SK-N-SH (cell line): ENCODE data around the gene CHST2. TPM values are rescaled to one million over a fixed set of nuclear protein-coding genes. Genes with fewer than 3 reads are reported as not detected.

Experiments used
- CTCF ChIA-PET: fragments of 300-600, 350-600 bp; formaldehyde crosslinking; extraction: SDS; loops from one replicate; lab custom pipeline; 2021; lab: Yijun Ruan, JAX
- POLR2A ChIA-PET: fragments of 350-600 bp; sonication (Branson Sonifier 250); formaldehyde crosslinking; extraction: SDS; loops from one replicate; lab custom pipeline; 2020; ENCODE audit warnings: antibody characterized with exemption, inconsistent platforms; lab: Yijun Ruan, JAX
- DNase-seq: peaks from one replicate; pipeline ENCODE4 v3.0.0; 2012
- H2AFZ ChIP-seq: fragments of 200-600 bp; sonication (generic); 2 replicates; pipeline ENCODE4 v1.8.1; 2016; ENCODE audit warnings: antibody characterized with exemption, mild to moderate bottlenecking, low read depth
- H3F3A ChIP-seq: fragments of 200-600 bp; sonication (generic); replicated peaks from 2 replicates; pipeline ENCODE3; 2016; ENCODE audit warnings: antibody characterized with exemption, mild to moderate bottlenecking; ENCODE audit not compliant: insufficient read depth
- H3K27ac ChIP-seq, 2 experiments: fragments of 200-500 bp in 1 of 2; fragments of 200-600 bp in 1 of 2; sonication (Bioruptor generic) in 1 of 2; sonication (generic), shearing (Covaris generic) in 1 of 2; 2 replicates each; pipeline versions ENCODE4 v1.5.1 to v1.6.1; 2014 to 2016; ENCODE audit warnings: low read depth in 2 of 2, inconsistent platforms in 1 of 2, low read length in 1 of 2, mild to moderate bottlenecking in 1 of 2, mixed read lengths in 1 of 2
- H3K27me3 ChIP-seq: fragments of 200-600 bp; sonication (generic), shearing (Covaris generic); 2 replicates; pipeline ENCODE4 v1.6.1; 2016; ENCODE audit warnings: mixed run types; ENCODE audit not compliant: insufficient read depth
- H3K36me3 ChIP-seq, 2 experiments: fragments of 200-500 bp in 1 of 2; fragments of 200-600 bp in 1 of 2; sonication (Bioruptor generic) in 1 of 2; sonication (generic) in 1 of 2; replicated peaks in 1 of 2; 2 replicates each; pipeline versions ENCODE3 to v1.5.1; 2014 to 2016; ENCODE audit warnings: low read length in 1 of 2, mild to moderate bottlenecking in 1 of 2; ENCODE audit not compliant: insufficient read depth in 2 of 2, control insufficient read depth in 1 of 2
- H3K4me1 ChIP-seq, 2 experiments: fragments of 200-500 bp in 1 of 2; fragments of 200-600 bp in 1 of 2; sonication (Bioruptor generic) in 1 of 2; sonication (generic), shearing (Covaris generic) in 1 of 2; 2 replicates each; pipeline versions ENCODE4 v1.5.1 to v1.6.1; 2014 to 2016; ENCODE audit warnings: low read depth in 1 of 2, low read length in 1 of 2, mixed run types in 1 of 2; ENCODE audit not compliant: insufficient read depth in 2 of 2, control insufficient read depth in 1 of 2
- H3K4me2 ChIP-seq: fragments of 200-600 bp; sonication (generic), shearing (Covaris generic); 2 replicates; pipeline ENCODE4 v1.6.1; 2017; ENCODE audit warnings: mixed run types
- H3K4me3 ChIP-seq, 2 experiments: fragments of 200-500 bp in 1 of 2; fragments of 200-600 bp in 1 of 2; sonication (Bioruptor generic) in 1 of 2; sonication (generic), shearing (Covaris generic) in 1 of 2; 2 replicates each; pipeline versions ENCODE4 v1.5.1 to v1.8.1; 2014 to 2016; ENCODE audit warnings: low read depth in 2 of 2, inconsistent platforms in 1 of 2, low read length in 1 of 2, mild to moderate bottlenecking in 1 of 2, mixed read lengths in 1 of 2, moderate library complexity in 1 of 2
- H3K79me2 ChIP-seq: fragments of 200-600 bp; sonication (generic); 2 replicates; pipeline ENCODE4 v1.8.1; 2017; ENCODE audit warnings: mild to moderate bottlenecking; ENCODE audit not compliant: insufficient read depth
- H3K9ac ChIP-seq: fragments of 200-600 bp; sonication (generic); 2 replicates; pipeline ENCODE4 v1.6.1; 2017; ENCODE audit warnings: mixed run types
- H3K9me2 ChIP-seq: fragments of 200-600 bp; sonication (generic); 2 replicates; pipeline ENCODE4 v1.6.1; 2017; ENCODE audit warnings: mixed run types
- H3K9me3 ChIP-seq: fragments of 200-600 bp; sonication (generic); 2 replicates; pipeline ENCODE4 v1.6.1; 2017; ENCODE audit warnings: mixed run types, mild to moderate bottlenecking, moderate library complexity
- H4K20me1 ChIP-seq: fragments of 200-600 bp; sonication (generic); 2 replicates; pipeline ENCODE4 v1.6.1; 2017; ENCODE audit warnings: mild to moderate bottlenecking, mixed run types; ENCODE audit not compliant: insufficient read depth
- CHD2 ChIP-seq: fragments of 150-350 bp; IDR thresholded peaks from 2 replicates; pipeline ENCODE4 v1.6.1; 2018; ENCODE audit warnings: low read length; ENCODE audit not compliant: partially characterized antibody
- CTCF ChIP-seq: fragments of 200-600 bp; sonication (generic); IDR thresholded peaks from 2 replicates; pipeline ENCODE4 v1.6.1; 2017; ENCODE audit warnings: antibody characterized with exemption, mild to moderate bottlenecking, moderate library complexity
- ELF1 ChIP-seq: IDR thresholded peaks from 2 replicates; pipeline ENCODE4 v1.4.0; 2012
- EP300 ChIP-seq, 2 experiments: IDR thresholded peaks; 2 replicates each; pipeline versions ENCODE4 v1.4.0 to v1.6.1; 2012; ENCODE audit warnings: borderline replicate concordance in 1 of 2, low read depth in 1 of 2, low read length in 1 of 2
- FOSL2 ChIP-seq: IDR thresholded peaks from 2 replicates; pipeline ENCODE4 v1.4.0; 2012; ENCODE audit warnings: low read depth, mild to moderate bottlenecking, moderate library complexity, borderline replicate concordance
- FOXJ3 ChIP-seq: sonication (generic); formaldehyde crosslinking; IDR thresholded peaks from 2 replicates; pipeline ENCODE4 v1.5.1; 2020; ENCODE audit warnings: mild to moderate bottlenecking, missing genetic modification reagents
- GATA2 ChIP-seq: sonication (generic); formaldehyde crosslinking; IDR thresholded peaks from 2 replicates; pipeline ENCODE4 v1.5.0; 2020; ENCODE audit warnings: mild to moderate bottlenecking, missing genetic modification reagents
- JUND ChIP-seq: IDR thresholded peaks from 2 replicates; pipeline ENCODE4 v1.4.0; 2012
- MXI1 ChIP-seq: IDR thresholded peaks from 2 replicates; pipeline ENCODE4 v1.6.1; 2012; ENCODE audit warnings: mild to moderate bottlenecking, low read depth, low read length, improper control_type of control experiment
- NFIC ChIP-seq: IDR thresholded peaks from 2 replicates; pipeline ENCODE4 v1.4.0; 2012; ENCODE audit warnings: borderline replicate concordance
- PBX3 ChIP-seq: IDR thresholded peaks from 2 replicates; pipeline ENCODE4; 2012
- POLR2AphosphoS5 ChIP-seq: IDR thresholded peaks from 2 replicates; pipeline ENCODE4 v1.6.1; 2012; ENCODE audit warnings: low read depth, low read length
- RAD21 ChIP-seq: IDR thresholded peaks from 2 replicates; pipeline ENCODE4 v1.6.1; 2012; ENCODE audit warnings: mild to moderate bottlenecking, low read length
- RFX5 ChIP-seq: IDR thresholded peaks from 2 replicates; pipeline ENCODE4 v1.6.1; 2012; ENCODE audit warnings: mild to moderate bottlenecking, improper control_type of control experiment, low read length
- SIN3A ChIP-seq: IDR thresholded peaks from 2 replicates; pipeline ENCODE4 v1.6.1; 2012; ENCODE audit warnings: low read depth, mild to moderate bottlenecking, low read length, moderate library complexity, borderline replicate concordance
- SMC3 ChIP-seq: IDR thresholded peaks from 2 replicates; pipeline ENCODE4 v1.6.1; 2012; ENCODE audit warnings: low read depth, low read length, improper control_type of control experiment
- TCF12 ChIP-seq: IDR thresholded peaks from 2 replicates; pipeline ENCODE4 v1.4.0; 2012
- TEAD4 ChIP-seq: IDR thresholded peaks from 2 replicates; pipeline ENCODE4 v1.4.0; 2012; ENCODE audit warnings: mild to moderate bottlenecking, borderline replicate concordance; ENCODE audit not compliant: insufficient read depth
- USF1 ChIP-seq: IDR thresholded peaks from 2 replicates; pipeline ENCODE4 v1.4.0; 2012; ENCODE audit warnings: low read depth, borderline replicate concordance
- WGBS: methylation state at CpG from one replicate; pipeline ENCODE4 v1.1.6; 2017; ENCODE audit warnings: low lambda C conversion rate; 5-methylcytosine and 5-hydroxymethylcytosine counted together
- polyA plus RNA-seq, 3 experiments: library from polyadenylated mRNA; depleted of rRNA; stranded (reverse); fragments of >200 nt; gene quantifications; 2 replicates each; pipeline ENCODE4 v1.2.3, GENCODE V29; 2012

CHST2 gene
- polyA plus RNA-seq, 1 of the 3 experiments (the other 2 are of a cell fraction), result 1.6 TPM

- no peak overlapping the region for H2AFZ ChIP-seq
- CTCF ChIA-PET, result no interaction called here
- TF ChIP-seq POLR2AphosphoS5 (no peak), MXI1 (no peak), NFIC (no peak), EP300 (IDR thresholded peaks at IDR 0.05; ENCODE audit: borderline replicate concordance in 1 of 2, low read depth in 1 of 2, low read length in 1 of 2) (no peak), TEAD4 (no peak), SIN3A (no peak), CHD2 (no peak), USF1 (no peak), CTCF (no peak), FOSL2 (no peak), PBX3 (no peak), GATA2 (CRISPR knock-in tag) (no peak), TCF12 (no peak), RAD21 (no peak), RFX5 (no peak), FOXJ3 (CRISPR knock-in tag) (no peak), SMC3 (no peak), JUND (no peak), ELF1 (no peak)
- no peaks in the 10 kb centered on the region; a peak in 1 of 4 replicates for H3K4me1 ChIP-seq
- no peaks in the 10 kb centered on the region for H3K36me3 ChIP-seq
- WGBS, result 70% methylated on average over 2 of the region's 3 CpGs
- no peak overlapping the region for H3K27ac ChIP-seq
- H3K9ac ChIP-seq, result no peak overlapping the region
- no peak overlapping the region for H3K4me3 ChIP-seq
- H3K9me3 ChIP-seq, result no peaks in the 10 kb centered on the region
- no peaks in the 10 kb centered on the region for H3F3A ChIP-seq
- H3K79me2 ChIP-seq, result no peaks in the 10 kb centered on the region
- POLR2A ChIA-PET, result no interaction called here
- no peaks in the 10 kb centered on the region for H3K9me2 ChIP-seq
- no peaks in the 10 kb centered on the region for H4K20me1 ChIP-seq
- DNase-seq, result no peak
- H3K27me3 ChIP-seq, result no peaks in the 10 kb centered on the region
- no peak overlapping the region for H3K4me2 ChIP-seq
These were observed 35.8 kb upstream of the CHST2 start for GRCh38 chr3:143083781-143084180.
